ENCODE data around the gene NOM1.

GRCh38 chr7:156963472-156963871 is 14.0 kb downstream of the NOM1 start:
- TF ChIP-seq CTCF (IDR thresholded peaks at IDR 0.05; ENCODE audit: poor library complexity): no peak
- no peak for TF ChIP-seq EZH2 (IDR thresholded peaks at IDR 0.05; ENCODE audit: borderline replicate concordance)
- no peak for TF ChIP-seq EZH2phosphoT487 (IDR thresholded peaks at IDR 0.05; ENCODE audit: low read depth, severe bottlenecking, unreplicated experiment)

All from hepatocyte (in vitro differentiated cells).